Measurements from ENCODE around the gene AAR2. TPM values are rescaled to one million over a fixed set of nuclear protein-coding genes. Genes with fewer than 3 reads are reported as not detected.

The AAR2 gene
- total and polyA plus RNA-seq, 2 donors from 2014 or later, result 27.8 to 29.7 TPM

DNA sequence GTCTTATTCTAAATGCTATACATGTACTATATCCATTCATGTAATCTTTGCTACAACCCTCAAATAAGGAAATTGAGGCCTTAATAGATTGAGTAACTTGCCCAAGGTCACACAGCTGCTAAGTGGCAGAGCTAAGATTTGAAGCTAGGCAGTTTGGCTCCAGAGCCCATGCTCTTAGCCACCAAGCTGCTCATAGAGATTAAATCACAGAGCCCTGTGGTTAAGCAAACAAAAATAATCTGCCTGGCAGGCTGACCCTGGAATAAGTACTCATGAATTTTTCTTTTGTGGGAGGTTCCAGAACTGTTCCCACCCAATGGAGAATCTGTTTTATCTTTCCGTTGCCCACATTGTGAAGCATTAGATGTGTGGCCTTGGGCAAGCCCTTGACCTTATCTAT lies 7.4 kb downstream of the AAR2 start:
- H3K27ac ChIP-seq (ENCODE audit: low read depth in 2 of 2, low read length in 2 of 2), result no peak overlapping the region
- H3K4me3 ChIP-seq (ENCODE audit: low read length in 3 of 3), result no peak overlapping the region
- FAIRE-seq, result no peak
- H3K36me3 ChIP-seq (ENCODE audit: control insufficient read depth in 2 of 3, insufficient read depth in 3 of 3, low read length in 3 of 3), result peaks cover 5 to 53% (median 27%) of the 10 kb centered on the region in 3 donors
- TF ChIP-seq, protein P1, sequence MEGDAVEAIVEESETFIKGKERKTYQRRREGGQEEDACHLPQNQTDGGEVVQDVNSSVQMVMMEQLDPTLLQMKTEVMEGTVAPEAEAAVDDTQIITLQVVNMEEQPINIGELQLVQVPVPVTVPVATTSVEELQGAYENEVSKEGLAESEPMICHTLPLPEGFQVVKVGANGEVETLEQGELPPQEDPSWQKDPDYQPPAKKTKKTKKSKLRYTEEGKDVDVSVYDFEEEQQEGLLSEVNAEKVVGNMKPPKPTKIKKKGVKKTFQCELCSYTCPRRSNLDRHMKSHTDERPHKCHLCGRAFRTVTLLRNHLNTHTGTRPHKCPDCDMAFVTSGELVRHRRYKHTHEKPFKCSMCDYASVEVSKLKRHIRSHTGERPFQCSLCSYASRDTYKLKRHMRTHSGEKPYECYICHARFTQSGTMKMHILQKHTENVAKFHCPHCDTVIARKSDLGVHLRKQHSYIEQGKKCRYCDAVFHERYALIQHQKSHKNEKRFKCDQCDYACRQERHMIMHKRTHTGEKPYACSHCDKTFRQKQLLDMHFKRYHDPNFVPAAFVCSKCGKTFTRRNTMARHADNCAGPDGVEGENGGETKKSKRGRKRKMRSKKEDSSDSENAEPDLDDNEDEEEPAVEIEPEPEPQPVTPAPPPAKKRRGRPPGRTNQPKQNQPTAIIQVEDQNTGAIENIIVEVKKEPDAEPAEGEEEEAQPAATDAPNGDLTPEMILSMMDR (IDR thresholded peaks at IDR 0.05; ENCODE audit: borderline replicate concordance, extremely low read depth, insufficient read depth), result no peak
- DNase-seq, result no peak
- intact Hi-C loops (cut with DNase I), result no loop called here
- no peaks in the 10 kb centered on the region for H3K4me1 ChIP-seq (ENCODE audit: control insufficient read depth in 2 of 3, insufficient read depth in 2 of 3, low read depth in 1 of 3, low read length in 3 of 3)
- H3K9ac ChIP-seq (ENCODE audit: low read length in 3 of 3), result no peak overlapping the region
- H3K27me3 ChIP-seq (ENCODE audit: control insufficient read depth, insufficient read depth, low read length), result no peaks in the 10 kb centered on the region
- no peaks in the 10 kb centered on the region for H3K9me3 ChIP-seq (ENCODE audit: control insufficient read depth in 2 of 3, insufficient read depth in 1 of 3, low read length in 3 of 3)

DNA sequence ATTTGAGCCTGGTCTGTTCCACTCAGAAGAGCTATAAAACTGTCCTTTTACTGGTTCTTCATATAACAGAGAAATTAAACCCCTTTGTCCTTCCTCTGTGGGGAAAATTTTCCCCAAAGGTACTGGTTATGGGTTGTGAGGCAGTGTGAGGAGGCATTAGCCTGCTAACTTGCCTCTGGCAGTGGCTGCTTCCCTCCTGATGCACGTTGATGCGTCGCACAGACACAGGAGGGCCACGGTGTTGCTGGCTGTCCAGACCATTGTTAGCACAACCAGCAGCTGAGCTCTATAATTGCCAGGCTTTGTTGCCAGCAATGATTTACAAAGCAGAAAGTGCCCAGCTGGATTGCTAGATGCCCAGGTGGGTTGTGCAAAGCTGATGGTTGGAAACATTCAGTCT lies 10.1 kb downstream of the AAR2 start:
- DNase-seq (no peak), FAIRE-seq (no peak)
- Histone ChIP-seq H3K27me3 (ENCODE audit: control insufficient read depth, insufficient read depth, low read length) (no peaks in the 10 kb centered on the region), H3K27ac (ENCODE audit: low read depth in 2 of 2, low read length in 2 of 2) (no peak overlapping the region), H3K9me3 (ENCODE audit: control insufficient read depth in 2 of 3, insufficient read depth in 1 of 3, low read length in 3 of 3) (no peaks in the 10 kb centered on the region), H3K4me1 (ENCODE audit: control insufficient read depth in 2 of 3, insufficient read depth in 2 of 3, low read depth in 1 of 3, low read length in 3 of 3) (no peaks in the 10 kb centered on the region), H3K4me3 (ENCODE audit: low read length in 3 of 3) (no peak overlapping the region), H3K9ac (ENCODE audit: low read length in 3 of 3) (no peak overlapping the region), H3K36me3 (ENCODE audit: control insufficient read depth in 2 of 3, insufficient read depth in 3 of 3, low read length in 3 of 3) (peaks cover 5 to 45% (median 33%) of the 10 kb centered on the region in 3 donors)
- intact Hi-C loops (cut with DNase I), result no loop called here
- TF ChIP-seq, protein P1 (IDR thresholded peaks at IDR 0.05; ENCODE audit: borderline replicate concordance, extremely low read depth, insufficient read depth), result no peak

DNA sequence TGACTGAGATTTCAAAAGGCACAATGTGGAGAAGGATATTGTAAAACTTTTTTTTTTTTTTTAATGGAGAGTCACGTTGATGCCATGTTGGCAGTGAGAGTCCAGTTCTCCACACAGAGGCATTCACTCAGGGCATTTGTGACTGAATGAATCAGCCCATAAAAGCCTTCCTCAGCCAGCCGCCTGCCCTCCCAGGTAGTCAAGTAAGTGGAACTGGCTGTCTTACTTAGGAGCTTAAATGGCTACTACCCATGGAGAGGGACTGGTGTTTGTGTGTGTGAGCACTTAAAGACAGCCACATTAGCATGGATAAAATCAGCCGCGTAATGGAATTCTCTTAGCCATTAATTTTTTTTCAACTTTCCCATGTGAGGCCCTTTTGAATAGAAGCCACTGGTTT lies 12.6 kb downstream of the AAR2 start:
- intact Hi-C loops (cut with DNase I), result no loop called here
- Histone ChIP-seq H3K4me3 (ENCODE audit: low read length in 3 of 3) (no peak overlapping the region), H3K27me3 (ENCODE audit: control insufficient read depth, insufficient read depth, low read length) (no peaks in the 10 kb centered on the region), H3K9me3 (ENCODE audit: control insufficient read depth in 2 of 3, insufficient read depth in 1 of 3, low read length in 3 of 3) (no peaks in the 10 kb centered on the region), H3K27ac (ENCODE audit: low read depth in 2 of 2, low read length in 2 of 2) (no peak overlapping the region), H3K9ac (ENCODE audit: low read length in 3 of 3) (no peak overlapping the region), H3K36me3 (ENCODE audit: control insufficient read depth in 2 of 3, insufficient read depth in 3 of 3, low read length in 3 of 3) (peaks cover 5 to 45% (median 39%) of the 10 kb centered on the region in 3 donors), H3K4me1 (ENCODE audit: control insufficient read depth in 2 of 3, insufficient read depth in 2 of 3, low read depth in 1 of 3, low read length in 3 of 3) (no peaks in the 10 kb centered on the region)
- FAIRE-seq (no peak), DNase-seq (no peak)
- TF ChIP-seq, protein P1 (IDR thresholded peaks at IDR 0.05; ENCODE audit: borderline replicate concordance, extremely low read depth, insufficient read depth), result no peak

DNA sequence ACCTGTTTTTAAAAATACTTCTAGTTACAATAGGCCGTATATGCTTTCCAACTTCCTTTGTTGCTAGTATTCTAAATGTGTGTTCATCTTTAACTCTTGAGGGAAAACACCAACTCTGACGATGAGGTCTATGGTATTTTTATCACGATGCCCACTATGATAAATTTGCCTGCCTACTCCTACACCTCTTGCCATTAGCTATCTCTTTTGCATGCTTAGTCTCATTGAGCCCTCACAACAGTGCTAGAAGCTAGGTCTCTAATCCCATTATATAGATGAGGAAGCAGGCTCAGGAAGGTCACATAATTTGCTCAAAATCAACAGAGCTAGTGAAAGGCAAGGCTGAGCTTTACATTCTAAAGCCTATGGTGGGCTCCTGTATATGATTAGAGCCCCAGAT lies 13.2 kb downstream of the AAR2 start:
- DNase-seq (no peak), FAIRE-seq (no peak)
- Histone ChIP-seq H3K27ac (ENCODE audit: low read depth in 2 of 2, low read length in 2 of 2) (no peak overlapping the region), H3K4me1 (ENCODE audit: control insufficient read depth in 2 of 3, insufficient read depth in 2 of 3, low read depth in 1 of 3, low read length in 3 of 3) (no peaks in the 10 kb centered on the region), H3K9me3 (ENCODE audit: control insufficient read depth in 2 of 3, insufficient read depth in 1 of 3, low read length in 3 of 3) (no peaks in the 10 kb centered on the region), H3K4me3 (ENCODE audit: low read length in 3 of 3) (no peak overlapping the region), H3K36me3 (ENCODE audit: control insufficient read depth in 2 of 3, insufficient read depth in 3 of 3, low read length in 3 of 3) (peaks cover 5 to 43% (median 33%) of the 10 kb centered on the region in 3 donors), H3K9ac (ENCODE audit: low read length in 3 of 3) (no peak overlapping the region), H3K27me3 (ENCODE audit: control insufficient read depth, insufficient read depth, low read length) (no peaks in the 10 kb centered on the region)
- intact Hi-C loops (cut with DNase I), result no loop called here
- TF ChIP-seq, protein P1 (IDR thresholded peaks at IDR 0.05; ENCODE audit: borderline replicate concordance, extremely low read depth, insufficient read depth), result no peak
